Panc1 (cell line): ENCODE results near the gene TEDDM1. TPM values are rescaled to one million over a fixed set of nuclear protein-coding genes. Genes with fewer than 3 reads are reported as not detected.

Source experiments
- ATAC-seq: fragments of 200-7000 bp; cut with Tn5 transposase; 2 replicates; pipeline ENCODE4 v1.9.1; 2020; ENCODE audit warnings: mild to moderate bottlenecking, moderate library complexity
- BruUV-seq: library from RNA; stranded (reverse); fragments of 400-500 nt; replicated peaks from 2 replicates; lab custom pipeline; 2021; lab: Mats Ljungman, UMichigan
- CTCF ChIA-PET: fragments of 300-600 bp; sonication (Branson Sonifier 250); formaldehyde crosslinking; loops from one replicate; lab custom pipeline; 2022; ENCODE audit warnings: antibody characterized with exemption; lab: Charles Lee
- POLR2A ChIA-PET: fragments of 300-600 bp; sonication (Branson Sonifier 250); formaldehyde crosslinking; loops from one replicate; lab custom pipeline; 2022; ENCODE audit warnings: antibody characterized with exemption; lab: Charles Lee
- DNase-seq: peaks from one replicate; pipeline ENCODE4 v3.0.0-alpha.2; 2010; ENCODE audit warnings: low read depth, low spot score
- H3K27ac ChIP-seq: 2 replicates; pipeline ENCODE4 v1.5.1; 2011; ENCODE audit warnings: mild to moderate bottlenecking, low read length, inconsistent platforms
- H3K27me3 ChIP-seq: fragments of 200-500 bp; sonication (Bioruptor generic); 2 replicates; pipeline ENCODE4 v1.6.0; 2014; ENCODE audit warnings: low read length, inconsistent platforms; ENCODE audit not compliant: control insufficient read depth, insufficient read depth
- H3K36me3 ChIP-seq: fragments of 200-500 bp; sonication (Bioruptor generic); 2 replicates; pipeline ENCODE4 v1.5.1; 2014; ENCODE audit warnings: inconsistent platforms, mild to moderate bottlenecking, low read length, moderate library complexity; ENCODE audit not compliant: control insufficient read depth, insufficient read depth
- H3K4me1 ChIP-seq: 2 replicates; pipeline ENCODE4 v1.5.1; 2011; ENCODE audit warnings: inconsistent platforms, mild to moderate bottlenecking, low read length, moderate library complexity; ENCODE audit not compliant: control insufficient read depth, insufficient read depth
- H3K4me3 ChIP-seq, 2 experiments: 2 replicates each; pipeline ENCODE4 v1.5.1; 2011 to 2012; ENCODE audit warnings: low read depth in 2 of 2, low read length in 2 of 2, mild to moderate bottlenecking in 2 of 2, inconsistent platforms in 1 of 2, moderate library complexity in 1 of 2
- H3K9me3 ChIP-seq: fragments of 200-500 bp; sonication (Bioruptor generic); 2 replicates; pipeline ENCODE4 v1.5.1; 2014; ENCODE audit warnings: low read depth, mild to moderate bottlenecking, inconsistent platforms, low read length, moderate library complexity; ENCODE audit not compliant: control insufficient read depth, insufficient read depth
- POLR2AphosphoS5 ChIP-seq: IDR thresholded peaks from 2 replicates; pipeline ENCODE4 v1.6.1; 2012; ENCODE audit warnings: mild to moderate bottlenecking, low read depth, low read length, moderate library complexity
- REST ChIP-seq, 2 experiments: IDR thresholded peaks; 2 replicates each; pipeline ENCODE4 v1.6.1; 2011 to 2012; ENCODE audit warnings: low read depth in 2 of 2, control low read depth in 1 of 2, low read length in 1 of 2, mild to moderate bottlenecking in 1 of 2, moderate library complexity in 1 of 2; ENCODE audit not compliant: insufficient read depth in 1 of 2
- SIN3A ChIP-seq: IDR thresholded peaks from 2 replicates; pipeline ENCODE4 v1.6.1; 2012; ENCODE audit warnings: low read depth, mild to moderate bottlenecking, low read length, moderate library complexity, borderline replicate concordance; ENCODE audit not compliant: insufficient read depth
- TCF7L2 ChIP-seq: IDR thresholded peaks from 2 replicates; pipeline ENCODE4 v1.6.1; 2011; ENCODE audit warnings: mild to moderate bottlenecking, low read depth, low read length, inconsistent platforms
- in situ Hi-C: cut with HindIII; loops from 2 replicates; pipeline ENCODE4 v1.10.0; 2016; ENCODE audit warnings: low sequenced_read_pairs, low pct_unique_long_range_greater_than_20kb
- intact Hi-C: fragments of 100-400 bp; cut with micrococcal nuclease; formaldehyde crosslinking; loops from one replicate; pipeline ENCODE4 v1.10.0; 2022; ENCODE audit not compliant: unreplicated experiment
- total RNA-seq: library from RNA; stranded (reverse); gene quantifications from one replicate; pipeline ENCODE4 v1.2.1, GENCODE V29; 2021; ENCODE audit not compliant: unreplicated experiment
- TF ChIP-seq, protein P1 (sequence below): fragments of 450-650 bp; IDR thresholded peaks from 2 replicates; pipeline ENCODE4 v1.5.1; 2017; ENCODE audit warnings: mild to moderate bottlenecking

TEDDM1 gene
- total RNA-seq, 1 experiment from 2014 or later, result not detected

GRCh38 chr1:182395906-182396305 is 4.6 kb downstream of the TEDDM1 start:
- no peak for TF ChIP-seq POLR2AphosphoS5
- TF ChIP-seq SIN3A, result no peak
- no peak for TF ChIP-seq TCF7L2
- TF ChIP-seq, protein P1, sequence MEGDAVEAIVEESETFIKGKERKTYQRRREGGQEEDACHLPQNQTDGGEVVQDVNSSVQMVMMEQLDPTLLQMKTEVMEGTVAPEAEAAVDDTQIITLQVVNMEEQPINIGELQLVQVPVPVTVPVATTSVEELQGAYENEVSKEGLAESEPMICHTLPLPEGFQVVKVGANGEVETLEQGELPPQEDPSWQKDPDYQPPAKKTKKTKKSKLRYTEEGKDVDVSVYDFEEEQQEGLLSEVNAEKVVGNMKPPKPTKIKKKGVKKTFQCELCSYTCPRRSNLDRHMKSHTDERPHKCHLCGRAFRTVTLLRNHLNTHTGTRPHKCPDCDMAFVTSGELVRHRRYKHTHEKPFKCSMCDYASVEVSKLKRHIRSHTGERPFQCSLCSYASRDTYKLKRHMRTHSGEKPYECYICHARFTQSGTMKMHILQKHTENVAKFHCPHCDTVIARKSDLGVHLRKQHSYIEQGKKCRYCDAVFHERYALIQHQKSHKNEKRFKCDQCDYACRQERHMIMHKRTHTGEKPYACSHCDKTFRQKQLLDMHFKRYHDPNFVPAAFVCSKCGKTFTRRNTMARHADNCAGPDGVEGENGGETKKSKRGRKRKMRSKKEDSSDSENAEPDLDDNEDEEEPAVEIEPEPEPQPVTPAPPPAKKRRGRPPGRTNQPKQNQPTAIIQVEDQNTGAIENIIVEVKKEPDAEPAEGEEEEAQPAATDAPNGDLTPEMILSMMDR, result no peak
- TF ChIP-seq REST (IDR thresholded peaks at IDR 0.05; ENCODE audit: insufficient read depth in 1 of 2, low read depth in 2 of 2, low read length in 1 of 2), result no peak

DNA sequence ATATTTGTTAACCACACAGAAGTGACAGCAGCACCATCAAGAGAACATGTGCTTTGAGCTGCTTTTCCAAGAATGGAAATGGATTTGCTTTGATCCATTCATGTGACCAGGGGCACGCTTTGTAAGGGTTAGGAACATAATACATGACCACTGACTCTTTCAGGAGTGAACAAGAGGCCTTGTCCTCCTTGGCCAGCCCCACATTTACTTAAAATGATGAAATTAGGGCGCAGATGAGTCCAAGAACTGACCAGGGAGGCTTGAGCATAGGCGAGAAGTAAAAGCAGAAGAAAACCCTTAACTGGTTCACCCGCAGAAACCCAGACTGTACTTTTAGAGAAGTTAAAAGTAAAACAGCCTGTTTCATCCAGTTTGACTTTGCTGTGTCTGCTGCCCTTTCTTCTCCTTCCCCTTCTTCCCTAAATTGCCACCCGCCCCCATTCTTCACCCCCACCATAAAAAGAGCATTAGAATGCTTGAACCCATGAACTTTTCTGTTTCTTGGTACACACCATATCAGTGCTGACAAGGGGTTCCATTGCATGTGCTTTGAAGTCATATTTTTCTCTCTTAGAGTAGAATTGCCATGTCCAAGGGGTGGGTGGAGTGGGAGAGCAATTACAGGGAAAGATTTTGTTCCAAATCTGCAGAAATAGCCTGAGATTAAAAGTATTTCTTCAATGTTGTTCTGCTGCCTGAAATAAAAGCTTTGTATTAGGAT is 6.3 kb downstream of the TEDDM1 start:
- intact Hi-C loops (loop anchor here (5.0 kb wide), 1 partner anchor 72 kb away; no protein-coding TSS in a partner anchor), in situ Hi-C loops (no loop called here)
- no TSS peak for BruUV-seq
- H3K4me3 ChIP-seq, result no peak overlapping the region
- TF ChIP-seq REST (IDR thresholded peaks at IDR 0.05; ENCODE audit: insufficient read depth in 1 of 2, low read depth in 2 of 2, low read length in 1 of 2) (no peak), SIN3A (no peak), POLR2AphosphoS5 (no peak), TCF7L2 (no peak)
- TF ChIP-seq, protein P1, result no peak
- H3K9me3 ChIP-seq, result no peaks in the 10 kb centered on the region
- no peak overlapping the region for H3K27ac ChIP-seq
- peaks cover 2% of the 10 kb centered on the region; the same call in 1 of the 2 replicates for H3K4me1 ChIP-seq
- DNase-seq, result no peak
- no peak for ATAC-seq
- no peaks in the 10 kb centered on the region; the same call in 1 of the 2 replicates for H3K36me3 ChIP-seq
- ChIA-PET CTCF (no interaction called here), POLR2A (no interaction called here)
- H3K27me3 ChIP-seq, result peaks cover 11% of the 10 kb centered on the region

More at GRCh38 chr1:182395906-182396305, 4.6 kb downstream of the TEDDM1 start:
- Histone ChIP-seq H3K4me3 (no peak overlapping the region), H3K27ac (no peak overlapping the region), H3K36me3 (no peaks in the 10 kb centered on the region; the same call in 1 of the 2 replicates), H3K4me1 (peaks cover 2% of the 10 kb centered on the region; the same call in 1 of the 2 replicates), H3K9me3 (no peaks in the 10 kb centered on the region), H3K27me3 (peaks cover 11% of the 10 kb centered on the region)
- ChIA-PET POLR2A (no interaction called here), CTCF (interaction anchor here (2.7 kb wide), 1 partner anchor 253 kb away, joined by 22 read pairs; no protein-coding TSS in a partner anchor)
- in situ Hi-C loops, result no loop called here
- DNase-seq (no peak), ATAC-seq (no peak)
- intact Hi-C loops, result loop anchor here (1.0 kb wide), 2 partner anchors 253 to 311 kb away; no protein-coding TSS in a partner anchor
- BruUV-seq, result no TSS peak
